ENCODE results near the gene VPS72. TPM values are rescaled to one million over a fixed set of nuclear protein-coding genes. Genes with fewer than 3 reads are reported as not detected.
A peak's percentile ranks its signal among the peaks of the same experiment; 100 is the strongest.

VPS72 gene
- total and polyA plus RNA-seq, 10 of the 15 experiments (the other 5 are each of a cell fraction or from before 2014, with no cell fraction given): 6.7 to 77.8 (median 58.1) TPM

DNA sequence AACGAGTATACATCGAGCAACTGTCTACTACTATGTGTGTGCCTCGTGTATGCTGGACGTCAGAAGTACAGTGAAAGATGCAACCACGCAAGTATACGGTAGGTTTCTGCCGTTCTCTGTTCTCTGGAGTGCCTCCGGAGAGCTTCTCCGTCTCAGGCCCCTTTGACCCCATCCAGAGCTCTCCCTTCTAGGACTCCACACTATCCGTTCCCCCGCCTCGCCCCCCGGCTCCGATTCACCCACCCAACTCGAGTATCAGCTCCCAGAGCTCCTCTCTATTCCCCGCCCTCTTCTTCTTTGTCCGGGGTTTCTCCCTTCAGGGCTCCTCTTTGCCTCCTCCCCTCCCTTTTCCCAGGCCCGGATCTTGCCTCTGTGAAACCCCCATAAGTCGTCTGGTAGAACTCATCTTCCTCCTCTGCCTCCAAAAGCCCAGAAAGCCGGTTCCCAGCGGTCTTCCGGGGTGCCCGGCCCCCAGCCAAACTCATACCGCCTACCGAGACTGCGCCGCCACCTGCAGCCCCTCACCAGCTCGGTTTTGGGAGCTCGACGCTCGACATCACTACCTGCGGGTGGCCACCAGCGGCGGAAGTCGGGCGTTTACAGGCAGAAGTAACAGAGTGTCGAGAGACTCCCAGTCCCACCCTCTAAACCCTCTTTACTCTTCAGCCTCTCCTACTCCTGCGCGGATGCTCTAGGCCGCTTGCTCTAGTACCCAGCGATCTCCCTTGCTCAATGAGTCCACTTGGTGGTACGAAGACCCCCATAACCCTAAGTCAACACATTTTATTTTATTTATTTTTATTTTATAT, at the start of gene VPS72 (continued):
- TF ChIP-seq, protein P1, sequence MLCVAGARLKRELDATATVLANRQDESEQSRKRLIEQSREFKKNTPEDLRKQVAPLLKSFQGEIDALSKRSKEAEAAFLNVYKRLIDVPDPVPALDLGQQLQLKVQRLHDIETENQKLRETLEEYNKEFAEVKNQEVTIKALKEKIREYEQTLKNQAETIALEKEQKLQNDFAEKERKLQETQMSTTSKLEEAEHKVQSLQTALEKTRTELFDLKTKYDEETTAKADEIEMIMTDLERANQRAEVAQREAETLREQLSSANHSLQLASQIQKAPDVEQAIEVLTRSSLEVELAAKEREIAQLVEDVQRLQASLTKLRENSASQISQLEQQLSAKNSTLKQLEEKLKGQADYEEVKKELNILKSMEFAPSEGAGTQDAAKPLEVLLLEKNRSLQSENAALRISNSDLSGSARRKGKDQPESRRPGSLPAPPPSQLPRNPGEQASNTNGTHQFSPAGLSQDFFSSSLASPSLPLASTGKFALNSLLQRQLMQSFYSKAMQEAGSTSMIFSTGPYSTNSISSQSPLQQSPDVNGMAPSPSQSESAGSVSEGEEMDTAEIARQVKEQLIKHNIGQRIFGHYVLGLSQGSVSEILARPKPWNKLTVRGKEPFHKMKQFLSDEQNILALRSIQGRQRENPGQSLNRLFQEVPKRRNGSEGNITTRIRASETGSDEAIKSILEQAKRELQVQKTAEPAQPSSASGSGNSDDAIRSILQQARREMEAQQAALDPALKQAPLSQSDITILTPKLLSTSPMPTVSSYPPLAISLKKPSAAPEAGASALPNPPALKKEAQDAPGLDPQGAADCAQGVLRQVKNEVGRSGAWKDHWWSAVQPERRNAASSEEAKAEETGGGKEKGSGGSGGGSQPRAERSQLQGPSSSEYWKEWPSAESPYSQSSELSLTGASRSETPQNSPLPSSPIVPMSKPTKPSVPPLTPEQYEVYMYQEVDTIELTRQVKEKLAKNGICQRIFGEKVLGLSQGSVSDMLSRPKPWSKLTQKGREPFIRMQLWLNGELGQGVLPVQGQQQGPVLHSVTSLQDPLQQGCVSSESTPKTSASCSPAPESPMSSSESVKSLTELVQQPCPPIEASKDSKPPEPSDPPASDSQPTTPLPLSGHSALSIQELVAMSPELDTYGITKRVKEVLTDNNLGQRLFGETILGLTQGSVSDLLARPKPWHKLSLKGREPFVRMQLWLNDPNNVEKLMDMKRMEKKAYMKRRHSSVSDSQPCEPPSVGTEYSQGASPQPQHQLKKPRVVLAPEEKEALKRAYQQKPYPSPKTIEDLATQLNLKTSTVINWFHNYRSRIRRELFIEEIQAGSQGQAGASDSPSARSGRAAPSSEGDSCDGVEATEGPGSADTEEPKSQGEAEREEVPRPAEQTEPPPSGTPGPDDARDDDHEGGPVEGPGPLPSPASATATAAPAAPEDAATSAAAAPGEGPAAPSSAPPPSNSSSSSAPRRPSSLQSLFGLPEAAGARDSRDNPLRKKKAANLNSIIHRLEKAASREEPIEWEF (IDR thresholded peaks at IDR 0.05; ENCODE audit: insufficient replicate concordance, low read depth, low read length): peak; percentile 96
- TF ChIP-seq NFXL1 (IDR thresholded peaks at IDR 0.05; ENCODE audit: borderline replicate concordance) (no peak), NFYA (IDR thresholded peaks at IDR 0.05; ENCODE audit: borderline replicate concordance, low read depth, low read length) (no peak), MYB (IDR thresholded peaks at IDR 0.05; ENCODE audit: borderline replicate concordance, low read depth, low read length) (peak; percentile 67; the same call in 1 of the 2 replicates), RAD51 (IDR thresholded peaks at IDR 0.05) (peak; percentile 67), SMAD1 (IDR thresholded peaks at IDR 0.05; ENCODE audit: low read depth, partially characterized antibody) (peak; percentile 63), RFX5 (IDR thresholded peaks at IDR 0.05; ENCODE audit: low read depth, low read length) (no peak), CEBPB (IDR thresholded peaks at IDR 0.05; ENCODE audit: borderline replicate concordance in 1 of 2, low read depth in 2 of 2, low read length in 2 of 2) (peak in 1 of 2 experiments; percentile 24; a peak in 1 of 4 replicates), BCL11A (IDR thresholded peaks at IDR 0.05; ENCODE audit: low read depth, low read length) (no peak), WRNIP1 (IDR thresholded peaks at IDR 0.05; ENCODE audit: borderline replicate concordance, low read depth, low read length) (0 out of 2 replicates have a peak, but pooled peaks have one; percentile 55), RUNX3 (IDR thresholded peaks at IDR 0.05; ENCODE audit: low read length) (peak; percentile 94), ZSCAN29 (IDR thresholded peaks at IDR 0.05) (no peak), FOS (IDR thresholded peaks at IDR 0.05; ENCODE audit: borderline replicate concordance, extremely low read depth, insufficient read length) (no peak), ATF7 (IDR thresholded peaks at IDR 0.05; ENCODE audit: low read depth) (peak; percentile 56; the same call in 1 of the 2 replicates), POU2F2 (IDR thresholded peaks at IDR 0.05; ENCODE audit: borderline replicate concordance, low read depth, low read length) (peak; percentile 71; the same call in 2 of the 3 replicates)
- TF ChIP-seq, protein P2, sequence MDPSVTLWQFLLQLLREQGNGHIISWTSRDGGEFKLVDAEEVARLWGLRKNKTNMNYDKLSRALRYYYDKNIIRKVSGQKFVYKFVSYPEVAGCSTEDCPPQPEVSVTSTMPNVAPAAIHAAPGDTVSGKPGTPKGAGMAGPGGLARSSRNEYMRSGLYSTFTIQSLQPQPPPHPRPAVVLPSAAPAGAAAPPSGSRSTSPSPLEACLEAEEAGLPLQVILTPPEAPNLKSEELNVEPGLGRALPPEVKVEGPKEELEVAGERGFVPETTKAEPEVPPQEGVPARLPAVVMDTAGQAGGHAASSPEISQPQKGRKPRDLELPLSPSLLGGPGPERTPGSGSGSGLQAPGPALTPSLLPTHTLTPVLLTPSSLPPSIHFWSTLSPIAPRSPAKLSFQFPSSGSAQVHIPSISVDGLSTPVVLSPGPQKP (IDR thresholded peaks at IDR 0.05; ENCODE audit: low read depth, low read length): peak; percentile 96
- TF ChIP-seq, protein P3, sequence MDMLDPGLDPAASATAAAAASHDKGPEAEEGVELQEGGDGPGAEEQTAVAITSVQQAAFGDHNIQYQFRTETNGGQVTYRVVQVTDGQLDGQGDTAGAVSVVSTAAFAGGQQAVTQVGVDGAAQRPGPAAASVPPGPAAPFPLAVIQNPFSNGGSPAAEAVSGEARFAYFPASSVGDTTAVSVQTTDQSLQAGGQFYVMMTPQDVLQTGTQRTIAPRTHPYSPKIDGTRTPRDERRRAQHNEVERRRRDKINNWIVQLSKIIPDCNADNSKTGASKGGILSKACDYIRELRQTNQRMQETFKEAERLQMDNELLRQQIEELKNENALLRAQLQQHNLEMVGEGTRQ (IDR thresholded peaks at IDR 0.05; ENCODE audit: borderline replicate concordance, low read depth, low read length): no peak
- TF ChIP-seq, protein P4, sequence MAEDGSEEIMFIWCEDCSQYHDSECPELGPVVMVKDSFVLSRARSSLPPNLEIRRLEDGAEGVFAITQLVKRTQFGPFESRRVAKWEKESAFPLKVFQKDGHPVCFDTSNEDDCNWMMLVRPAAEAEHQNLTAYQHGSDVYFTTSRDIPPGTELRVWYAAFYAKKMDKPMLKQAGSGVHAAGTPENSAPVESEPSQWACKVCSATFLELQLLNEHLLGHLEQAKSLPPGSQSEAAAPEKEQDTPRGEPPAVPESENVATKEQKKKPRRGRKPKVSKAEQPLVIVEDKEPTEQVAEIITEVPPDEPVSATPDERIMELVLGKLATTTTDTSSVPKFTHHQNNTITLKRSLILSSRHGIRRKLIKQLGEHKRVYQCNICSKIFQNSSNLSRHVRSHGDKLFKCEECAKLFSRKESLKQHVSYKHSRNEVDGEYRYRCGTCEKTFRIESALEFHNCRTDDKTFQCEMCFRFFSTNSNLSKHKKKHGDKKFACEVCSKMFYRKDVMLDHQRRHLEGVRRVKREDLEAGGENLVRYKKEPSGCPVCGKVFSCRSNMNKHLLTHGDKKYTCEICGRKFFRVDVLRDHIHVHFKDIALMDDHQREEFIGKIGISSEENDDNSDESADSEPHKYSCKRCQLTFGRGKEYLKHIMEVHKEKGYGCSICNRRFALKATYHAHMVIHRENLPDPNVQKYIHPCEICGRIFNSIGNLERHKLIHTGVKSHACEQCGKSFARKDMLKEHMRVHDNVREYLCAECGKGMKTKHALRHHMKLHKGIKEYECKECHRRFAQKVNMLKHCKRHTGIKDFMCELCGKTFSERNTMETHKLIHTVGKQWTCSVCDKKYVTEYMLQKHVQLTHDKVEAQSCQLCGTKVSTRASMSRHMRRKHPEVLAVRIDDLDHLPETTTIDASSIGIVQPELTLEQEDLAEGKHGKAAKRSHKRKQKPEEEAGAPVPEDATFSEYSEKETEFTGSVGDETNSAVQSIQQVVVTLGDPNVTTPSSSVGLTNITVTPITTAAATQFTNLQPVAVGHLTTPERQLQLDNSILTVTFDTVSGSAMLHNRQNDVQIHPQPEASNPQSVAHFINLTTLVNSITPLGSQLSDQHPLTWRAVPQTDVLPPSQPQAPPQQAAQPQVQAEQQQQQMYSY (CRISPR knock-in tag; IDR thresholded peaks at IDR 0.05): no peak
